ENCODE measurements around the gene CLDN1. TPM values are rescaled to one million over a fixed set of nuclear protein-coding genes. Genes with fewer than 3 reads are reported as not detected.

CLDN1 gene
- total RNA-seq: 130 TPM

- ATAC-seq: peak; percentile 91
- DNase-seq (ENCODE audit: low spot score): peak; percentile 93
- intact Hi-C loops (cut with DNase I): loop anchor here (10.0 kb wide), 1 partner anchor 357 kb away; no protein-coding TSS in a partner anchor
Observed at GRCh38 chr3:190321789-190322603, at the start of gene CLDN1. Gene CLDN1, minus strand, starts transcription at chr3:190322446. Its CDS starts 240 bp downstream, at chr3:190322206.

- DNase-seq (ENCODE audit: low spot score) (no peak), ATAC-seq (no peak)
- intact Hi-C loops (cut with DNase I): no loop called here
Observed at GRCh38 chr3:190371152-190371551, 48.9 kb upstream of the CLDN1 start.

- intact Hi-C loops (cut with DNase I): no loop called here
- ATAC-seq: no peak
- no peak for DNase-seq (ENCODE audit: low spot score)
Observed at GRCh38 chr3:190370369-190370768, 48.1 kb upstream of the CLDN1 start.

GRCh38 chr3:190369668-190370295 is 47.5 kb upstream of the CLDN1 start:
- DNase-seq (ENCODE audit: low spot score) (no peak), ATAC-seq (no peak)
- intact Hi-C loops (cut with DNase I): no loop called here

GRCh38 chr3:190368881-190369280 is 46.6 kb upstream of the CLDN1 start:
- ATAC-seq: no peak
- intact Hi-C loops (cut with DNase I): no loop called here
- no peak for DNase-seq (ENCODE audit: low spot score)

- no peak for DNase-seq (ENCODE audit: low spot score)
Observed at GRCh38 chr3:190366133-190366532, 43.9 kb upstream of the CLDN1 start.

GRCh38 chr3:190362258-190362657 is 40.0 kb upstream of the CLDN1 start:
- intact Hi-C loops (cut with DNase I): no loop called here
- ATAC-seq: no peak

More at GRCh38 chr3:190366133-190366532, 43.9 kb upstream of the CLDN1 start:
- no peak for ATAC-seq
- intact Hi-C loops (cut with DNase I): no loop called here

GRCh38 chr3:190361791-190362190 is 39.5 kb upstream of the CLDN1 start:
- intact Hi-C loops (cut with DNase I): no loop called here
- no peak for DNase-seq (ENCODE audit: low spot score)
- ATAC-seq: no peak

More at GRCh38 chr3:190362258-190362657, 40.0 kb upstream of the CLDN1 start:
- no peak for DNase-seq (ENCODE audit: low spot score)

GRCh38 chr3:190360228-190360627 is 38.0 kb upstream of the CLDN1 start:
- DNase-seq (ENCODE audit: low spot score): no peak
- ATAC-seq: no peak
- intact Hi-C loops (cut with DNase I): no loop called here

- DNase-seq (ENCODE audit: low spot score): no peak
- intact Hi-C loops (cut with DNase I): no loop called here
- ATAC-seq: peak; percentile 78
Observed at GRCh38 chr3:190359813-190360212, 37.6 kb upstream of the CLDN1 start.

- DNase-seq (ENCODE audit: low spot score) (no peak), ATAC-seq (no peak)
- intact Hi-C loops (cut with DNase I): no loop called here
Observed at GRCh38 chr3:190357468-190357867, 35.2 kb upstream of the CLDN1 start.

- DNase-seq (ENCODE audit: low spot score): no peak
- no peak for ATAC-seq
- intact Hi-C loops (cut with DNase I): no loop called here
Observed at GRCh38 chr3:190356246-190356645, 34.0 kb upstream of the CLDN1 start.

GRCh38 chr3:190352861-190353457 is 30.7 kb upstream of the CLDN1 start:
- DNase-seq (ENCODE audit: low spot score): no peak
- intact Hi-C loops (cut with DNase I): no loop called here
- ATAC-seq: no peak

GRCh38 chr3:190346541-190346940 is 24.3 kb upstream of the CLDN1 start:
- intact Hi-C loops (cut with DNase I): no loop called here
- no peak for DNase-seq (ENCODE audit: low spot score)
- ATAC-seq: peak; percentile 45

- intact Hi-C loops (cut with DNase I): no loop called here
- DNase-seq (ENCODE audit: low spot score): no peak
- ATAC-seq: no peak
Observed at GRCh38 chr3:190345878-190346277, 23.6 kb upstream of the CLDN1 start.

GRCh38 chr3:190345027-190345821 is 23.0 kb upstream of the CLDN1 start:
- DNase-seq (ENCODE audit: low spot score) (no peak), ATAC-seq (peak; percentile 68)
- intact Hi-C loops (cut with DNase I): no loop called here

GRCh38 chr3:190340071-190340470 is 17.8 kb upstream of the CLDN1 start:
- DNase-seq (ENCODE audit: low spot score) (no peak), ATAC-seq (no peak)
- intact Hi-C loops (cut with DNase I): no loop called here

- intact Hi-C loops (cut with DNase I): no loop called here
- DNase-seq (ENCODE audit: low spot score) (no peak), ATAC-seq (no peak)
Observed at GRCh38 chr3:190339130-190339529, 16.9 kb upstream of the CLDN1 start.

GRCh38 chr3:190338717-190339116 is 16.5 kb upstream of the CLDN1 start:
- DNase-seq (ENCODE audit: low spot score): no peak
- intact Hi-C loops (cut with DNase I): no loop called here
- ATAC-seq: no peak
